ENCODE measurements around the gene TMEM179. TPM values are rescaled to one million over a fixed set of nuclear protein-coding genes. Genes with fewer than 3 reads are reported as not detected.

The TMEM179 gene
- total and polyA plus RNA-seq, 2 of the 8 experiments (the other 6 are each of a cell fraction or from before 2014, with no cell fraction given) = 2.9 to 4.0 TPM

GRCh38 chr14:104624939-104625338 lies 20.4 kb upstream of the TMEM179 start (continued):
- TF ChIP-seq SUZ12 (IDR thresholded peaks at IDR 0.05; ENCODE audit: low read length) = no peak
- TF ChIP-seq HDAC2 (IDR thresholded peaks at IDR 0.05; ENCODE audit: borderline replicate concordance in 1 of 2, low read depth in 2 of 2, low read length in 2 of 2) = no peak
- TF ChIP-seq FOSL1 (IDR thresholded peaks at IDR 0.05; ENCODE audit: insufficient read depth, low read depth, low read length) = no peak
- TF ChIP-seq SAP30 (IDR thresholded peaks at IDR 0.05; ENCODE audit: insufficient read depth, insufficient replicate concordance, low read length) = no peak
- no peak for TF ChIP-seq TCF12 (IDR thresholded peaks at IDR 0.05; ENCODE audit: low read depth, low read length)

Measured in H1 (cell line).